ENCODE data around the gene SMC6.

Gene SMC6

DNA sequence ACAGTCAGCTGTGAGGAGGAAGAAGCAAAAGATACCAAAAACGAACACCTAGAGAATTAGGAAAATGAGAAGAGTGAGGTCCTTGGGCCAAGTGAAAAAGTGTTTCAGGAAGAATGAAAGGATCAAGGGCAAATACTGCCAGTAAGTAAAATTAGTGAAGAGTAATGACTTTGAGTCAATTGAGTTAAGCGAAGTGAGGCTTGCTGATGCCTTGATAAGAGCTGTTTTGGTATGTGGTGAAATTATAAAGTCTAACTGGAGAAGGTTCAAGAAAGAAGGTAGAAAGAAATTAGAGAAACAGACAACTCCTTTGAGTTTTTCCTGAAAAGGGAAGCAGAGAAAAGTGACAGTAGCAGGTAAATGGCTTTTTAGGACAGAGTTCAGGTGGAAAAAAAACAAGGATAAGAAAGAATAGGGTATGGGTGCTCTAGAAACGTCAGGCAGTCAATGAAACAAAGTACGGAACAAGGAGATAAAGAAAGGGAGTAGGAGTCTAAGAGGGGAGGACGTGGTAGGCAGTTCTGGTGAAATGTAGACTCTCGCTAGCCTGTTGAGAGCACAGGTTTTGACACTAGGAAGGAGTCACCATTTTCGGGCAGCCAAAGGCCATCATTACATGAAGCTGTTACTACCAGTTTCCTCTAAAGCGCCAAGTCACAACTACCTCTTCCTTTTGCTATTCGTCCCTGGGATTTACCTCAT, 42.9 kb downstream of the SMC6 start:
- no peak for DNase-seq

GRCh38 chr2:17709897-17710296, 43.7 kb downstream of the SMC6 start:
- no peak for DNase-seq

DNA sequence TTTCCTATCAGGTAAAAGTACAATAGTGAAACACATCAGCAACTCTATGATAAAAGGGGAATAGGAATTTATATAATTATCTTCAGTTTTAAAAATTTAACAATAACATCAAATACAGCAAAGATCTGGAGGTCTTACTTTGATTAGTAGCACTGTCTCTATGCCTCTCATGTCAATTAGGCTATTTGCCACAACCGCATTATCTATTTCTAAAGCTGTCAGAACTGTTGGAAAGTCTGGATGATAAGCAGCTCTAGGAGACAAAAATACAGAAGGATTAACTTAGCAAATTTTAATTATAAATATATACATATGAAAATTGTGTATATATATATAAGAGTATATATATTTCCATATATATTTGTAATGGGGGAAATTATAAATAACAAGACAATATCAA, 45.1 kb downstream of the SMC6 start:
- no peak for DNase-seq

DNA sequence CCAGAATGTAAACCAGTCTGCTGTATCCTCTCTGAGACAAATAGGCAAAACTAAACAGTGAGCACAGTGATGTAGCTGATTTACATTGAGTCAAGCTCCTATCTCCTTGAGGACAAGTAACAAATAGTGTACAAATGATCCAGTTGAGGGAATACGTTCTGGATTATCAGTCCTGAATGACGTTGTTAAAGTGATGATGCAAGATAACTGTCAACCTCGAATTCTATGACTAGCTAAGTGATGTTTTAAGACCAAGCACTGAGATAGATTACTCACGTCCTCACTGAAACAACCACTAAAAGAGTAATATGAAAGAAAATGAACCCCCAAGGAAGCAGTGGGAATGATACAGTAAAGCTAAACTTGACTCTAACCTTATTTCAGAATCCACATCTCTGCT, 46.8 kb downstream of the SMC6 start:
- no peak for DNase-seq

GRCh38 chr2:17690776-17691175, 62.8 kb downstream of the SMC6 start:
- DNase-seq, result no peak

DNA sequence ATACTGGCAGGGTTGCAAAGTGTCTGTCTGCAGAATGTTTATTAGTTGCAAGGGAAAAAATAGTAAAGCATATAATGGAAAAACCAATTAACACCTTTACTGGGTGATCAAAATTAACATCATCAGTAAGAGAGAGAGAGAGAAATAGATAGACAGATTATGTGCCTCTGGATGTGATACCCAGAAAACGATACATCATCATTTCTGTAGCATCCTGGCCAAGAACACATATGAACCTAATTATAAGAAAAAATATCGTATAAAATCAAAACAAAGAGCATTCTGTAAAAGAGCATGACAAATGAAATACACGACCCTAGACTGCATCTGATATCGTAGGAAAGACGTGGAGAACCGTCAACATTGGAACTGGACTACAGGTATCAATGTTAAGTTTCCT, 64.6 kb downstream of the SMC6 start:
- no peak for DNase-seq

DNA sequence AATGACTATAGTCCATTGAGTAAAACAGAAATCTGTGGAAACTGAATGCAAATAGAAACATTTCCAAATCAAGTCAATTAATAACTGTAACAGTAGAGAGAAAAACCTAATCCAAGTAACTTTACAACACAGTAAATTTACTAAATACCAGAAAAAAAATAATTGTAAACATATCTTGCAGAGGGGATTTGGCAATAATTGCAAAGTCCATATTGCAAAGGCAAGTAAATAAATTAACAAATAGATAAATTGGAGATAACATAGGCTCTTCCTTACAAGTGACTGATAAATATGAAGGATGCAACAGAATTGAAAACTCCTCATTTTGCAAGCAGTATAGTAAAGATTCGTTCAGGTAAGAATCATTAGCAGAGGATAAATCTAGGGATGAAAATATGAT, 65.0 kb downstream of the SMC6 start:
- no peak for DNase-seq

DNA sequence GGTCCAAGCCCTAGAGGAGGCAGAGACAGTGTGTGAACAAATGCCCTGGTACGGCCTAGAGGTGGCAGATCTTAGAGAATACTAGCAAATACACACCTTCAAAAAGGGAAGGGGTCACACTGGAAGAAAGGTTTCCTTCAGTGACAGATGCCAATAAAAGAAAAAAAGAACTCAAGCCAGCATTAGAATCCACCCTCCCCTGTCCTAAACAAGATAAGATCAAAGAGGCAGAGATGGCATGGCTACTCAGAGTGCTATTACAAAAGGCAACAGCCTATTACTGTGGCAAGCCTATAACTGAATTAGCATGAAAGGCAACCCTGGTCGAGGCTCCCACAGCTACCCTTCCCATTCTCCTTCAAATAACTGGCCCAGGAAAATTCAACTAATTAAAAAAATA, 69.6 kb downstream of the SMC6 start:
- DNase-seq, result no peak

DNA sequence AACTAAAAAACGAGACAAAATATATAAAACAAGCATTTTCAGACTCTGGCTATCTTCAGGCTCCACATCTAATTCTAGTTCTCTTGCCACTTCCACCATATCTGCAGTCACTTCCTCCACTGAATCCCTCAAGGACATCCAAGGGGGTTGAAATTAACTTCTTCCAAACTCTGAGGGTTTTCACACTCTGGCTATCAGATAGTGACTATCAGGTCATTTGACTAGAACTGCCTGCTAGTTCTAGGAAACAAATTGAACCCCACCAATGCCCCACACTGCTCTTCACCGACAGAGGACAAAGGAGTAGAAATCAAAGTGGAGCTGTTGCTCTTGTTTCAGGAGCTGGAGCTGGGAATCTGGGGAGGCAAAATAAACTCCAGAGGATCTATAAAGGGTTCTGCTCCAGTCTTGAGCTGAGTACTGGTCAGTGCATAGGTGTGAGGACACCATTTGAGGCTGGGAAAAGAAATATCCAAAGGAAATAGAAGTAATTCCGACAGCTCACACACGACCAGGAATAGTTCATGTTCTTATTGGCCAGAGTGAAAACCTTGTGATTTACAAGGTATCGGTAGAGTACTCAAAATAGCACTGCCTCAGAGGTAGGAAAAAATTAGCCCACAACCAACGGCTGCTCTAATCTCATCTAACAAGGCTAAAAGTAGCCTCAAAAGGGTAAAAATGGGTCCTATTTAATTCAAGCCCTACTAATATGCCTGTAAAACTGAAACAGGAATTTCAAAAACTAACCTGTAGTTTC, 71.3 kb downstream of the SMC6 start:
- no peak for DNase-seq

- no peak for DNase-seq
These were observed 73.5 kb downstream of the SMC6 start for GRCh38 chr2:17680119-17680518.

- no peak for DNase-seq
These were observed 78.8 kb downstream of the SMC6 start for GRCh38 chr2:17674817-17675216.

GRCh38 chr2:17672583-17673317, 80.9 kb downstream of the SMC6 start:
- DNase-seq, result no peak

DNA sequence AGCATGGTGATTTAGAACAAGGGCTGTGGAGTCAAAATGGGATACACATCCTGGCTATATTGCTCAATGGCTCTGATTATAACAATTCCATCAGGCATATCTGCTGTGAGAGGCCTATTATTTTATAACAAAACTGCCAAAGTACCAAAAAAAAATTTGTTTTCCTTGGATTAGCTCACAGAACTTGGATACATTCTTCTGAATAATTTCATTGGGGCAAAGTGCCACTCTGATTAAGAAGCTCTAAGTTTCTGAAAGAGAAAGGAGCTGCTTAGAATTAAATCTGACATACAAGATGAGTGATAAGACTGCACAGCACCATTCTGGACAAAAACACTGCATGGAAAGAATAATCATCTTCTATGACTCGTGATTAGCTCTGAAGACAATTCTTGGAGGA, 85.7 kb downstream of the SMC6 start:
- DNase-seq, result no peak

DNA sequence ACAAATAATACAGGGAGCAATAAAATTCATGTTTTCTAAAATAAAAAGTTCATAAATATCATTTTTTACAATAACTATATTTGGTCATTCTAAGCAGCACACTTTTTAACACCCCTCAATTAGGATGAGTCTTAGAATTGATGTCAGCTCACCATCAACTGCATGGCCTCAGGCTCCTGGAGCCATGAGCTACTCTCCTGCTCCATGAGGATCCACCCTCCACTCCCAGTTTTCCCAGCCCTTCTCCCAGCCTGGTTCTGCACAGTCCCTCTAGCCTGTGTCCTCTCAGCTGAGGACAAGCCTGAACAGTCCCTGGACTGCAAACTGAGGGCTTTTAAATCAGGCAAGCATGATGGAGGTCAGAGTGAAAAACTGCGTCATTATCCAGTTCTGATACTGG, 89.1 kb downstream of the SMC6 start:
- no peak for DNase-seq

DNA sequence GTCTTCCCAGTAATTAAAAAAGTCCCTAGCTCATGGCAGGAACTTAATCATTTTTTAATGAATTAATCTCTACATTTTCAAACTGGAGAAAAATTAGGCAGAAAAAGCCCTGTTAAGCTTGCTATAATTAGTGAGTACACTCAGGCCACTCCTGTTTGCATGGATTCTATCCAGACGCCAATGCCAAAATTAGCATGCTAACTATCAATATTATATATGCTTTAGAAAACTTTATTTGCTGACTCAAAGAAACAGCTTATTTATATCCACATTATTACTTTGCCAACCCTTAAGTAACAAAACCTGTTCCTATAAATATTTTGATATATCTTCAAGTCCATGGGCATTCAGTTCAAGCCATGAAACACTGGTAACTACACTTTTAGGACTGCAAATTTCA, 90.9 kb downstream of the SMC6 start:
- DNase-seq, result no peak

GRCh38 chr2:17661460-17661859, 92.2 kb downstream of the SMC6 start:
- DNase-seq, result no peak

DNA sequence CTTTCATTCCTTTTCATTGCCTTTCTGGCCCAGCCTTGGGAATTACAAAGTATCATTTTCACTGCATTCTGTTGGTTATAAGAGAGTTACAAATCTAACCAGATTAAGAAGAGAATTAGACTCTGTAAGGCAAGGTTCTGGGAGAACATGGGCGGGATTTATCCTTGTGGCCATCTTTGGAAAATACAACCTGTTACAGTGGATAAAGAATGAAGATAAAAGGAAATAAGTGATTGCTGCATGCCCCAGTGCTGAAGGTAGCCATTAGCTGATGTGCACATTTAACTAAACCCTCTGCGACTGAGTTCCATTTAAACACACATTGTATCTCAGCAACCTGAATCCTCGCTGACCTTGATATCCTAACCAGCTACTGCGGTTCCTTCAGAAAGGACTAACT, 93.4 kb downstream of the SMC6 start:
- no peak for DNase-seq

- peak in 1 of 2 experiments; percentile 33 for DNase-seq
These were observed 95.3 kb downstream of the SMC6 start for GRCh38 chr2:17658251-17658843.

GRCh38 chr2:17657759-17658158, 95.9 kb downstream of the SMC6 start:
- DNase-seq, result no peak

GRCh38 chr2:17652681-17653394, 100.8 kb downstream of the SMC6 start:
- DNase-seq, result no peak

- no peak for DNase-seq
These were observed 104.6 kb downstream of the SMC6 start for GRCh38 chr2:17649026-17649425.

DNA sequence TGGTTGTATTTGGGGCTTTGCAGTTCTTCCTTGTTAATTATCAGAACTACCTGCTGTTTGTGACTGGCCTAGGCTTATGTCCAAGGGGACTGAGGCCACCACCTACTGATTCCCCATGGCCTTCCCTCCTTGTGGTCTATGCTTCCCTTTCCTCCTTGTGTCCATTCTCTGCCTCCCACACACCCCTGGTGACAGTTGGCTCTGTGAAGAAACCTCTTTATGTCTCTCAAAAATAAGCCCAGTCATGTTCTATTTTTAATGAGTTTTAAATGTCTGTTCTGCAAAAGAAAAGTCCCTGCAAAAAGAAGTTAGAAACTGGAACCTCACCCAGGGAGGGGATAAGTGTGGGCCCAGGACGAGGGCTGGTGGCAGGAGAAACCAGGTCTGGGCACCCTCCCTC, 105.0 kb downstream of the SMC6 start:
- DNase-seq, result no peak

Measured in NCI-H524 (cell line).